Loucy (cell line): Measurements from ENCODE around the gene ATP13A3.

Source experiments
- H2AFZ ChIP-seq: fragments of 200-600 bp; sonication (generic); 2 replicates; pipeline ENCODE4 v1.6.0; 2016; ENCODE audit warnings: antibody characterized with exemption, mild to moderate bottlenecking, low read length, moderate library complexity
- H3F3A ChIP-seq: fragments of 200-600 bp; 2 replicates; pipeline ENCODE4 v1.6.0; 2016; ENCODE audit warnings: antibody characterized with exemption, low read depth, mild to moderate bottlenecking
- H3K27me3 ChIP-seq: fragments of 200-600 bp; sonication (generic); 2 replicates; pipeline ENCODE4 v1.6.1; 2014; ENCODE audit warnings: low read length, mild to moderate bottlenecking; ENCODE audit not compliant: insufficient read depth, poor library complexity, severe bottlenecking
- H3K36me3 ChIP-seq: fragments of 200-600 bp; sonication (generic); 2 replicates; pipeline ENCODE4 v1.6.1; 2016; ENCODE audit warnings: low read length; ENCODE audit not compliant: insufficient read depth
- H3K4me1 ChIP-seq: fragments of 200-600 bp; sonication (generic); 2 replicates; pipeline ENCODE4 v1.5.1; 2014; ENCODE audit warnings: low read length, mild to moderate bottlenecking; ENCODE audit not compliant: insufficient read depth, poor library complexity, severe bottlenecking
- H3K4me2 ChIP-seq: fragments of 200-600 bp; sonication (generic); 2 replicates; pipeline ENCODE4 v1.6.0; 2014; ENCODE audit warnings: antibody characterized with exemption, low read length, low read depth, mild to moderate bottlenecking; ENCODE audit not compliant: poor library complexity, severe bottlenecking
- H3K4me3 ChIP-seq: fragments of 200-600 bp; sonication (generic); 2 replicates; pipeline ENCODE4 v1.5.1; 2014; ENCODE audit warnings: low read length, mild to moderate bottlenecking, mixed read lengths; ENCODE audit not compliant: poor library complexity, severe bottlenecking
- H3K79me2 ChIP-seq: fragments of 200-600 bp; sonication (generic); 2 replicates; pipeline ENCODE4 v1.6.1; 2014; ENCODE audit warnings: low read length; ENCODE audit not compliant: insufficient read depth
- H3K9ac ChIP-seq: fragments of 200-600 bp; sonication (generic); 2 replicates; pipeline ENCODE4 v1.6.0; 2014; ENCODE audit warnings: mild to moderate bottlenecking, low read depth, low read length, moderate library complexity; ENCODE audit not compliant: poor library complexity, severe bottlenecking
- H3K9me2 ChIP-seq: fragments of 200-600 bp; sonication (generic); replicated peaks from 2 replicates; pipeline ENCODE4 v1.6.1; 2016; ENCODE audit warnings: low read depth, low read length, mixed read lengths
- H3K9me3 ChIP-seq: fragments of 200-600 bp; sonication (generic); 2 replicates; pipeline ENCODE4 v1.6.1; 2014; ENCODE audit warnings: mild to moderate bottlenecking, antibody characterized with exemption, low read length, low read depth; ENCODE audit not compliant: insufficient read depth
- H4K20me1 ChIP-seq: fragments of 200-600 bp; sonication (generic); 2 replicates; pipeline ENCODE4 v1.6.0; 2014; ENCODE audit warnings: antibody characterized with exemption, low read length, mild to moderate bottlenecking; ENCODE audit not compliant: insufficient read depth, poor library complexity, severe bottlenecking
- CTCF ChIP-seq: fragments of 200-600 bp; sonication (generic); conservative IDR thresholded peaks from 2 replicates; pipeline ENCODE4 v1.5.1; 2014; ENCODE audit warnings: mild to moderate bottlenecking, antibody characterized with exemption, low read length
- EZH2phosphoT487 ChIP-seq: fragments of 200-600 bp; IDR thresholded peaks from 2 replicates; pipeline ENCODE4 v1.6.1; 2018; ENCODE audit warnings: antibody characterized with exemption, mild to moderate bottlenecking, moderate library complexity, borderline replicate concordance

ATP13A3 gene

GRCh38 chr3:194447657-194448056 lies 39.1 kb downstream of the ATP13A3 start:
- no peaks in the 10 kb centered on the region for H3F3A ChIP-seq
- H3K27me3 ChIP-seq: no peaks in the 10 kb centered on the region
- peaks cover 92% of the 10 kb centered on the region for H3K36me3 ChIP-seq
- H3K79me2 ChIP-seq: no peaks in the 10 kb centered on the region
- TF ChIP-seq CTCF: no peak
- TF ChIP-seq EZH2phosphoT487: no peak
- no peak overlapping the region for H3K9ac ChIP-seq
- no peaks in the 10 kb centered on the region for H4K20me1 ChIP-seq
- H2AFZ ChIP-seq: no peak overlapping the region
- no peaks in the 10 kb centered on the region for H3K9me2 ChIP-seq
- no peaks in the 10 kb centered on the region for H3K9me3 ChIP-seq
- no peak overlapping the region for H3K4me3 ChIP-seq
- H3K4me1 ChIP-seq: no peaks in the 10 kb centered on the region
- no peak overlapping the region for H3K4me2 ChIP-seq

- no peaks in the 10 kb centered on the region for H3F3A ChIP-seq
- H3K27me3 ChIP-seq: no peaks in the 10 kb centered on the region
- TF ChIP-seq EZH2phosphoT487 (no peak), CTCF (no peak)
- H3K4me2 ChIP-seq: no peak overlapping the region
- H3K9me2 ChIP-seq: no peaks in the 10 kb centered on the region
- no peak overlapping the region for H2AFZ ChIP-seq
- H3K79me2 ChIP-seq: no peaks in the 10 kb centered on the region
- no peaks in the 10 kb centered on the region for H3K4me1 ChIP-seq
- no peaks in the 10 kb centered on the region for H3K9me3 ChIP-seq
- H3K4me3 ChIP-seq: no peak overlapping the region
- H3K36me3 ChIP-seq: peaks cover 91% of the 10 kb centered on the region
- no peak overlapping the region for H3K9ac ChIP-seq
- no peaks in the 10 kb centered on the region for H4K20me1 ChIP-seq
These were observed 39.6 kb downstream of the ATP13A3 start for GRCh38 chr3:194447161-194447560.

GRCh38 chr3:194446754-194447153 lies 40.0 kb downstream of the ATP13A3 start:
- Histone ChIP-seq H4K20me1 (no peaks in the 10 kb centered on the region), H3K9me3 (no peaks in the 10 kb centered on the region), H3K79me2 (no peaks in the 10 kb centered on the region), H3K4me3 (no peak overlapping the region), H3K9ac (no peak overlapping the region), H3F3A (no peaks in the 10 kb centered on the region), H3K36me3 (peaks cover 88% of the 10 kb centered on the region), H2AFZ (no peak overlapping the region), H3K27me3 (no peaks in the 10 kb centered on the region), H3K4me1 (no peaks in the 10 kb centered on the region), H3K9me2 (no peaks in the 10 kb centered on the region), H3K4me2 (no peak overlapping the region)
- no peak for TF ChIP-seq EZH2phosphoT487
- TF ChIP-seq CTCF: no peak
